ENCODE data around the gene COPE. TPM values are rescaled to one million over a fixed set of nuclear protein-coding genes. Genes with fewer than 3 reads are reported as not detected.

The COPE gene
- total RNA-seq, 1 donor from 2014 or later, result 192 TPM

GRCh38 chr19:18878858-18879578 lies 40.2 kb downstream of the COPE start:
- Mint-ChIP-seq H3K4me1 (ENCODE audit: low read depth) (no peaks in the 10 kb centered on the region), H3K27me3 (no peaks in the 10 kb centered on the region), H3K9me3 (ENCODE audit: low read depth) (peaks cover 5% of the 10 kb centered on the region), H3K36me3 (ENCODE audit: insufficient read depth) (peaks cover 35% of the 10 kb centered on the region), H3K4me3 (ENCODE audit: low read depth) (no peak overlapping the region), H3K27ac (peak overlapping the region; percentile 37)
- no peak for DNase-seq (ENCODE audit: low spot score, unreplicated experiment)
- TF ChIP-seq, protein P1, sequence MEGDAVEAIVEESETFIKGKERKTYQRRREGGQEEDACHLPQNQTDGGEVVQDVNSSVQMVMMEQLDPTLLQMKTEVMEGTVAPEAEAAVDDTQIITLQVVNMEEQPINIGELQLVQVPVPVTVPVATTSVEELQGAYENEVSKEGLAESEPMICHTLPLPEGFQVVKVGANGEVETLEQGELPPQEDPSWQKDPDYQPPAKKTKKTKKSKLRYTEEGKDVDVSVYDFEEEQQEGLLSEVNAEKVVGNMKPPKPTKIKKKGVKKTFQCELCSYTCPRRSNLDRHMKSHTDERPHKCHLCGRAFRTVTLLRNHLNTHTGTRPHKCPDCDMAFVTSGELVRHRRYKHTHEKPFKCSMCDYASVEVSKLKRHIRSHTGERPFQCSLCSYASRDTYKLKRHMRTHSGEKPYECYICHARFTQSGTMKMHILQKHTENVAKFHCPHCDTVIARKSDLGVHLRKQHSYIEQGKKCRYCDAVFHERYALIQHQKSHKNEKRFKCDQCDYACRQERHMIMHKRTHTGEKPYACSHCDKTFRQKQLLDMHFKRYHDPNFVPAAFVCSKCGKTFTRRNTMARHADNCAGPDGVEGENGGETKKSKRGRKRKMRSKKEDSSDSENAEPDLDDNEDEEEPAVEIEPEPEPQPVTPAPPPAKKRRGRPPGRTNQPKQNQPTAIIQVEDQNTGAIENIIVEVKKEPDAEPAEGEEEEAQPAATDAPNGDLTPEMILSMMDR (IDR thresholded peaks at IDR 0.05; ENCODE audit: unreplicated experiment), result no peak

DNA sequence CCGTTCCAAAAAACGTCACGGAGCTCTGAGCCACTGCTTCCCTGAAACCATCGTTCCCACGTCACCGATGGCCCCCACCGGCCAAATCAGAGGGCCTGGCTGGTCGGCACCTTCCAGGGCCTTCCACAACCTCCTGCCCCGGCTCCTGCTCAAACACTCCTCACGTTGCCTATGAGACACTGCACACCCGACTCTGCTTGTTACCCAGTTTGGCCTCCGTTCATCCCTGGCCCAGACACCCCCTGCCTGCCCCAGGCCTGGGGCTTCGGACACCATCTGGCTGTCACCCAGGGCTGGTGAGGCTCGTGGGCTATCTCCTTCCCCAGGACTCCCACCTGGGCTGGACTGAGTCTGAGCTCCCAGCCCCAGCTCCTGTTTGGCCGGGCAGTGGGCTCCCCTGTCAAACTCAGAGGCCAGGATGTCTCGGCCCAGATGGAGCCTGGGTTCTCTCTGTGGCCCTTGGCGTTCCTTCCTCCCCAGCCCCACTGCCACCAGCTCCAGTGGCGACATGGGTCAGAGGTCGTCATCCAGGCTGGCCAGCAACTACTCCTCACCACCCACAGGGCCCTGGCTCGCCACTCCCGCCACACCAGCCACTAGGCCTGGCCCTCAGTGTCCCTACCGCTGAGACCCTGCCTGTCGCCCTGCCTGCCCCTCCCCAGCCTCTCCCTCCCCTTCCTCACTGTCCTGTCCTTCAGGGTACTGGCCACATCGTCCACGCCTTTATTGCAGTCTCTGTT lies 41.0 kb downstream of the COPE start:
- DNase-seq (ENCODE audit: low spot score, unreplicated experiment), result no peak
- TF ChIP-seq, protein P1 (IDR thresholded peaks at IDR 0.05; ENCODE audit: unreplicated experiment), result no peak
- Mint-ChIP-seq H3K36me3 (ENCODE audit: insufficient read depth) (peaks cover 36% of the 10 kb centered on the region), H3K4me3 (ENCODE audit: low read depth) (no peak overlapping the region), H3K27ac (peak overlapping the region; percentile 37), H3K27me3 (no peaks in the 10 kb centered on the region), H3K4me1 (ENCODE audit: low read depth) (no peaks in the 10 kb centered on the region), H3K9me3 (ENCODE audit: low read depth) (peaks cover 5% of the 10 kb centered on the region)

- Mint-ChIP-seq H3K36me3 (ENCODE audit: insufficient read depth) (peaks cover 37% of the 10 kb centered on the region), H3K27me3 (no peaks in the 10 kb centered on the region), H3K9me3 (ENCODE audit: low read depth) (peaks cover 5% of the 10 kb centered on the region), H3K4me3 (ENCODE audit: low read depth) (no peak overlapping the region), H3K4me1 (ENCODE audit: low read depth) (peaks cover 4% of the 10 kb centered on the region), H3K27ac (no peak overlapping the region)
- DNase-seq (ENCODE audit: low spot score, unreplicated experiment), result no peak
- TF ChIP-seq, protein P1 (IDR thresholded peaks at IDR 0.05; ENCODE audit: unreplicated experiment), result no peak
These were observed 42.3 kb downstream of the COPE start for GRCh38 chr19:18876865-18877264.

DNA sequence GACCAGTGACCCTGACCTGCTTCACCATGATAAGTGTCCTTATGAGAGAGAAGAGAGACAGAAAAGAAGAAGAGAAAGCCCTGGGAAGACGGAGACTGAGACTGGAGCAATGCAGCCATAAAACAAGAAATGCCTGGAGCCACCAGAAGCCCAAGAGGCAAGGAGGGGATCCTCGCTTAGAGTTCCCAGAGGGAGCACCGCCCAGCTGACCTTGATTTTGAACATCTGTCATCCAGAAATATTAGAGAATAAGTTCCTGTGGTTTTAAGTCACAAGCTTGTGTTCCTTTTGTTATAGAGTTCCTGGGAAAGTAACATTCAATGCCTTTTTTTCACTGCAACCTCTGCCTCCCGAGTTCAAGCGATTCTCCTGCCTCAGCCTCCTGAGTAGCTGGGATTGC lies 43.5 kb downstream of the COPE start:
- Mint-ChIP-seq H3K4me3 (ENCODE audit: low read depth) (no peak overlapping the region), H3K9me3 (ENCODE audit: low read depth) (peaks cover 5% of the 10 kb centered on the region), H3K4me1 (ENCODE audit: low read depth) (peaks cover 7% of the 10 kb centered on the region), H3K36me3 (ENCODE audit: insufficient read depth) (peaks cover 35% of the 10 kb centered on the region), H3K27ac (no peak overlapping the region), H3K27me3 (no peaks in the 10 kb centered on the region)
- no peak for DNase-seq (ENCODE audit: low spot score, unreplicated experiment)
- TF ChIP-seq, protein P1 (IDR thresholded peaks at IDR 0.05; ENCODE audit: unreplicated experiment), result no peak

DNA sequence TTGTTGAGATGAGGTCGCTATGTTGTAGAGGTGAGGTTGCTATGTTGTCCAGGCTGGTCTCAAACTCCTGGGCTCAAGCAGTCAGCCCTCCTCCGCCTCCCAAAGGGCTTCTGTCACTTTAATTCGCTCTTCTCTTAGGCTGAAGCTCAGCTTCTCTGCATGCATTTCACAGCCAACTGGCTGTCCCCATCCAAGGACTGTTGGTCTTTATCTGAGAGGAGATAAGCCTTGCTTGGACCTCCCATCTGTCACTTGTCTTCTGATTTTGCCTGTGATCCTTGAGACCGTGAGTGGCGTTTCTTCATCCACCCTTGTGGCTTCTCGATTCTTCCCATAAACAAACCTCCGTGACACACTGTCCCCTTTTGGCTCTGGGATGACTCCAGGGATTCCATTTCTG lies 47.6 kb downstream of the COPE start:
- DNase-seq (ENCODE audit: low spot score, unreplicated experiment), result no peak
- H3K27me3 Mint-ChIP-seq, result no peaks in the 10 kb centered on the region
- TF ChIP-seq, protein P1 (IDR thresholded peaks at IDR 0.05; ENCODE audit: unreplicated experiment), result no peak
- peak overlapping the region; percentile 10 for H3K27ac Mint-ChIP-seq
- H3K9me3 Mint-ChIP-seq (ENCODE audit: low read depth), result no peaks in the 10 kb centered on the region
- peaks cover 27% of the 10 kb centered on the region for H3K36me3 Mint-ChIP-seq (ENCODE audit: insufficient read depth)
- H3K4me1 Mint-ChIP-seq (ENCODE audit: low read depth), result peaks cover 7% of the 10 kb centered on the region
- H3K4me3 Mint-ChIP-seq (ENCODE audit: low read depth), result no peak overlapping the region

All from progenitor cell of endocrine pancreas (in vitro differentiated cells).